Measurements from ENCODE around the gene KPNA3. TPM values are rescaled to one million over a fixed set of nuclear protein-coding genes. Genes with fewer than 3 reads are reported as not detected.

The KPNA3 gene
- total and polyA plus RNA-seq, 7 donors: 15.6 to 64.3 (median 41.5) TPM

DNA sequence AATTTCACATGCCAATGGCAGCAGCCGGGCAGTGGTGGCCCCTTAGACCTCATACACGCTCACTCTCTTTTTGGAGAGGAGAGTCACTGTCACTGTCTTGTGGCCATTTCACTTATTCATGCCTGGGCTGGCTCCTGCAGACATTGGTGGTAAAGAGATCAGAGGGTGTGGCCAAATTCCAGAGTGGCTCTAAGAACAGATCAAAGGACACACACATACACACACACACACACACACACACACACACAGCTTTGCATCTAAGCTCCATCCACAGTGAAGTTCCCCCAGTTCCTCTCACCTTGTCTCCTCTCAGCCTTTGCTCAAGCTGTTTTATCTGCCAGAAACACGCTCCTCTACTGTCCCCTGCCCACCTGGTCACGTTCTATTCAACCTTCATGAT is 46.5 kb upstream of the KPNA3 start:
- intact Hi-C loops (cut with DNase I): no loop called here
- Histone ChIP-seq H3K27ac (no peak overlapping the region), H3K9me3 (no peaks in the 10 kb centered on the region), H3K27me3 (no peaks in the 10 kb centered on the region), H3K4me1 (no peaks in the 10 kb centered on the region), H3K4me3 (no peak overlapping the region), H3K36me3 (no peaks in the 10 kb centered on the region)
- WGBS, 2 donors: 89 to 93% methylated on average over 4 of the region's 4 CpGs
- TF ChIP-seq EP300 (IDR thresholded peaks at IDR 0.05): no peak
- TF ChIP-seq, protein P1, sequence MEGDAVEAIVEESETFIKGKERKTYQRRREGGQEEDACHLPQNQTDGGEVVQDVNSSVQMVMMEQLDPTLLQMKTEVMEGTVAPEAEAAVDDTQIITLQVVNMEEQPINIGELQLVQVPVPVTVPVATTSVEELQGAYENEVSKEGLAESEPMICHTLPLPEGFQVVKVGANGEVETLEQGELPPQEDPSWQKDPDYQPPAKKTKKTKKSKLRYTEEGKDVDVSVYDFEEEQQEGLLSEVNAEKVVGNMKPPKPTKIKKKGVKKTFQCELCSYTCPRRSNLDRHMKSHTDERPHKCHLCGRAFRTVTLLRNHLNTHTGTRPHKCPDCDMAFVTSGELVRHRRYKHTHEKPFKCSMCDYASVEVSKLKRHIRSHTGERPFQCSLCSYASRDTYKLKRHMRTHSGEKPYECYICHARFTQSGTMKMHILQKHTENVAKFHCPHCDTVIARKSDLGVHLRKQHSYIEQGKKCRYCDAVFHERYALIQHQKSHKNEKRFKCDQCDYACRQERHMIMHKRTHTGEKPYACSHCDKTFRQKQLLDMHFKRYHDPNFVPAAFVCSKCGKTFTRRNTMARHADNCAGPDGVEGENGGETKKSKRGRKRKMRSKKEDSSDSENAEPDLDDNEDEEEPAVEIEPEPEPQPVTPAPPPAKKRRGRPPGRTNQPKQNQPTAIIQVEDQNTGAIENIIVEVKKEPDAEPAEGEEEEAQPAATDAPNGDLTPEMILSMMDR (IDR thresholded peaks at IDR 0.05): no peak
- no peak for TF ChIP-seq POLR2A (IDR thresholded peaks at IDR 0.05)
- no peak for TF ChIP-seq POLR2AphosphoS5 (IDR thresholded peaks at IDR 0.05)
- DNase-seq: no peak

DNA sequence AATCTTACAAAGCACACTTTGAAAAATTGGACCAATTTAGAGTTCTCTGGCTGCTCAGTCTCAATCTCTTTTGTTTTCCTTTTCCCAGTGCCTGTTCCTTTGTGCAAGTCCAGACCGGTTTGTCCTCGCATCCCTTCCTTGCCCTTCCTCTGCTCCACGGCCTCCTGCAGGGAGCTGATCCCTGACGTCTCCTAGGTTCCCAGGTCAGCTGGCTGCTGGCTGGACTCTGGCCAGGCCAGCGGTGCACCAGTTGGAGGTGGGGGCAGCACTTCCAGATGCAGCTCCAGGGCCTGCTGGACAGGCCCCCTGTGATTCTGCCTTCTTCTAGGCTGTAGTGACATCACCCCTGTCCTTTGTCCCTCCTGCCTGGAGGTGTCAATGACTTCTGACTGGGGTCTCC is 44.0 kb upstream of the KPNA3 start:
- WGBS, 2 donors: 53 to 74% methylated on average over 5 of the region's 5 CpGs
- Histone ChIP-seq H3K9me3 (no peaks in the 10 kb centered on the region), H3K27ac (no peak overlapping the region), H3K4me3 (no peak overlapping the region), H3K36me3 (no peaks in the 10 kb centered on the region), H3K4me1 (no peaks in the 10 kb centered on the region), H3K27me3 (no peaks in the 10 kb centered on the region)
- DNase-seq: no peak
- no peak for TF ChIP-seq POLR2AphosphoS5 (IDR thresholded peaks at IDR 0.05)
- TF ChIP-seq POLR2A (IDR thresholded peaks at IDR 0.05): no peak
- TF ChIP-seq, protein P1 (IDR thresholded peaks at IDR 0.05): no peak
- TF ChIP-seq EP300 (IDR thresholded peaks at IDR 0.05): no peak
- intact Hi-C loops (cut with DNase I): no loop called here

DNA sequence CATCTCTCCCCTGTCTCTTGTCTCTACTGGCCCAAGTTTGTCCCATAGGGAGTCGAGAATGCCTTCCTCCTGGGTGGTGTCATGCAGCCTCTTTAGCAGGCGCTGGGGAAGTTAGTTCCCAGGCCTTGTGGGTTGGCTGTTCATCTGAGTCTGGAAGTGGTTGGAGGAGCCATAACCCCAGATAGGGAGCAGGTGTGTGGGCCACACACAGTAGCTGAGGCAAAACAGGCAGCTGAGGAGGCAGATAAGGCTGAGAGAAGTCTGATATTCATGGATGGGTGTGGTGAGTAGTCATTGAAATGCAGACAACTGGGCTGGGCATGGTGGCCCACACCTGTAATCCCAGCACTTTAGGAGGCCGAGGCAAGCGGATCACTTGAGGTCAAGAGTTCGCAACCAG is 40.9 kb upstream of the KPNA3 start:
- Histone ChIP-seq H3K9me3 (peaks cover 0 to 6% (median 0%) of the 10 kb centered on the region in 4 donors), H3K27ac (no peak overlapping the region), H3K36me3 (no peaks in the 10 kb centered on the region), H3K27me3 (no peaks in the 10 kb centered on the region), H3K4me3 (no peak overlapping the region), H3K4me1 (no peaks in the 10 kb centered on the region)
- intact Hi-C loops (cut with DNase I): no loop called here
- TF ChIP-seq POLR2A (IDR thresholded peaks at IDR 0.05) (no peak), POLR2AphosphoS5 (IDR thresholded peaks at IDR 0.05) (no peak)
- TF ChIP-seq, protein P1 (IDR thresholded peaks at IDR 0.05): no peak
- WGBS, 2 donors: 79 to 87% methylated on average over 5 of the region's 5 CpGs
- no peak for DNase-seq

DNA sequence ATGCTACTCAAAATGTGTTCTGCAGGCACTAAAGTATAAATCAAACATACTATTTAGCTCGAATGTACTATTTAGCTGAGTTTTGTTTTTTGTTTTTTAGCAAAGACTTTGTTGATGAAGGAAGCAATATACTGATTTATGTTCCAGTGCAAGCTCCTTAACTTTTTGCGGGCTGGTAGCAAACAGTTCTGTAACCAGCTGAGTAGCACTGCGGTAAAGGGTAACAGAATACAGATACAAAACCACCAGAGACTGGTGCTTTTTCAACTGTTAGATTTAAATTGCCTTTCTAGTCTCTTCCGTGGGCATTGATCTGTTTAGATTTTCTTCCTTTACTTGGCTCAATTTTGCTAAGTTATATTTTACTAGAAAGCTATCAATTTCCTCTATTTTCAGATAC is 39.0 kb upstream of the KPNA3 start:
- no peaks in the 10 kb centered on the region for H3K27me3 ChIP-seq
- H3K4me1 ChIP-seq: no peaks in the 10 kb centered on the region
- no peak overlapping the region for H3K27ac ChIP-seq
- peaks cover 0 to 6% (median 0%) of the 10 kb centered on the region in 4 donors for H3K9me3 ChIP-seq
- WGBS, 2 donors: 39 to 54% methylated on average over 4 of the region's 4 CpGs
- TF ChIP-seq, protein P1 (IDR thresholded peaks at IDR 0.05): no peak
- no peak for TF ChIP-seq POLR2AphosphoS5 (IDR thresholded peaks at IDR 0.05)
- no peak for TF ChIP-seq EP300 (IDR thresholded peaks at IDR 0.05)
- no peak for TF ChIP-seq POLR2A (IDR thresholded peaks at IDR 0.05)
- intact Hi-C loops (cut with DNase I): no loop called here
- no peak for DNase-seq
- H3K4me3 ChIP-seq: no peak overlapping the region
- no peaks in the 10 kb centered on the region for H3K36me3 ChIP-seq

DNA sequence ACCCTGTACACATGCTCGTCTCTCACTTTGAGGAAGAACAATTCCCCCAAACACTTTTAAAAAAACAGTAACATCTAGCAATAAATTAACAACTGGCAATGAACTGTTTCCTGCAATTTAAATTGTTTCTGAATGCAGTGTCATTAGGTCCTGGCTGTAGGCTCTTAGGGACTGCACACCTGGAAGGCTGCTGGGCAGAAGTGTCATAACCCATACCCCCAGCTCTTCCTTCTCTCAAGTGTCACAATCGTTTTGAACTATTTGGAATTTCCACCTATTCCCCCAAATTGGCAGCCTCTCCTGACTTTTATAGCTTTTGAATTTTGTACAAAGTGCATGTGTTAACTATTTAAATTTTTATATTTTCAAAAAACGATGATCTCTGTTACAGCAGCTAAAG is 38.2 kb upstream of the KPNA3 start:
- H3K27ac ChIP-seq: no peak overlapping the region
- 26 to 33% methylated on average over 3 of the region's 3 CpGs for WGBS, 2 donors
- intact Hi-C loops (cut with DNase I): no loop called here
- no peak for DNase-seq
- no peak overlapping the region for H3K4me3 ChIP-seq
- H3K27me3 ChIP-seq: no peaks in the 10 kb centered on the region
- TF ChIP-seq EP300 (IDR thresholded peaks at IDR 0.05): no peak
- no peak for TF ChIP-seq POLR2A (IDR thresholded peaks at IDR 0.05)
- TF ChIP-seq, protein P1 (IDR thresholded peaks at IDR 0.05): no peak
- no peak for TF ChIP-seq POLR2AphosphoS5 (IDR thresholded peaks at IDR 0.05)
- no peaks in the 10 kb centered on the region for H3K4me1 ChIP-seq
- peaks cover 0 to 6% (median 0%) of the 10 kb centered on the region in 4 donors for H3K9me3 ChIP-seq
- H3K36me3 ChIP-seq: no peaks in the 10 kb centered on the region
